ENCODE results near the gene PRTN3.
A peak's percentile ranks its signal among the peaks of the same experiment; 100 is the strongest.

The PRTN3 gene

GRCh38 chr19:840519-841206, at the start of gene PRTN3:
Gene PRTN3 (plus strand): TSS chr19:840999. CDS start chr19:841009, 10 bp downstream.
- DNase-seq: no peak

GRCh38 chr19:791007-791566, 49.7 kb upstream of the PRTN3 start:
- DNase-seq: no peak

GRCh38 chr19:791567-792305, 49.1 kb upstream of the PRTN3 start:
- DNase-seq: no peak

GRCh38 chr19:792306-792885, 48.4 kb upstream of the PRTN3 start:
- DNase-seq: no peak

- no peak for DNase-seq
These were observed 47.0 kb upstream of the PRTN3 start for GRCh38 chr19:793806-794205.

GRCh38 chr19:795073-795611, 45.7 kb upstream of the PRTN3 start:
- no peak for DNase-seq

GRCh38 chr19:795691-796581, 44.9 kb upstream of the PRTN3 start:
- DNase-seq: no peak

GRCh38 chr19:796692-797527, 43.9 kb upstream of the PRTN3 start, which contains the start of gene PTBP1:
Gene PTBP1 (plus strand): TSS chr19:797452. CDS start chr19:797498, 46 bp downstream.
- peak; percentile 100 for DNase-seq

- peak; percentile 37 for DNase-seq
These were observed 43.0 kb upstream of the PRTN3 start for GRCh38 chr19:797528-798414.

GRCh38 chr19:798415-799075, 42.3 kb upstream of the PRTN3 start:
- peak; percentile 29 for DNase-seq

- no peak for DNase-seq
These were observed 41.5 kb upstream of the PRTN3 start for GRCh38 chr19:799076-799881.

- DNase-seq: peak; percentile 45
These were observed 40.3 kb upstream of the PRTN3 start for GRCh38 chr19:800360-801029.

GRCh38 chr19:801030-801860, 39.6 kb upstream of the PRTN3 start:
- DNase-seq: peak; percentile 48

GRCh38 chr19:801861-802497, 38.8 kb upstream of the PRTN3 start:
- no peak for DNase-seq

GRCh38 chr19:802498-803098, 38.2 kb upstream of the PRTN3 start:
- DNase-seq: no peak

- DNase-seq: no peak
These were observed 37.7 kb upstream of the PRTN3 start for GRCh38 chr19:803099-803561.

All from kidney glomerular epithelial cell (primary cell).